ENCODE results near the gene INSC. TPM values are rescaled to one million over a fixed set of nuclear protein-coding genes. Genes with fewer than 3 reads are reported as not detected.

INSC gene
- total RNA-seq, 2 donors from 2014 or later, result 0.22 TPM; not detected in 1

DNA sequence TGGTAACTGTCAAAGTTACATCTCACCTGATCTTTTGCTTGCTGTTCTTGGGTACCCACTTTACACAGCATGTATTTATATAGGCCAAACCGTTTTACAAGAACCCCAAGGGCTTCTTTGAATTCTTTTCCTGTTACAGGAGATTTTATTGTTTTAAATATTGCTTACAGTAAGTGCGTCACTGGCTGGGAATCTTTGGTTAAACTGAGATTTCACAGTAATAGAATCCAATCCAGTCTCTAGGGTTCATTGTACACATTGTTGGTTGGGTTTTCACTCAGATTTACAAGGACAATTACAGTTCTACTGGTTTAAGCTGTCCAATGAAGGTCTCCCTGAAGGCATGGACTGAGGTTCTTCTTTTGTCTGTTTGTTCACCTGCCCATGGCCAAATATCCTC is 171.7 kb downstream of the INSC start:
- Mint-ChIP-seq H3K27ac (no peak overlapping the region), H3K4me1 (no peaks in the 10 kb centered on the region), H3K27me3 (peaks cover 22% of the 10 kb centered on the region), H3K4me3 (no peak overlapping the region), H3K36me3 (ENCODE audit: low read depth) (peaks cover 3% of the 10 kb centered on the region)
- no peaks in the 10 kb centered on the region for H3K9me3 ChIP-seq (ENCODE audit: control insufficient read depth, low read length, poor library complexity, severe bottlenecking)
- no peak for ATAC-seq
- no peak for DNase-seq

DNA sequence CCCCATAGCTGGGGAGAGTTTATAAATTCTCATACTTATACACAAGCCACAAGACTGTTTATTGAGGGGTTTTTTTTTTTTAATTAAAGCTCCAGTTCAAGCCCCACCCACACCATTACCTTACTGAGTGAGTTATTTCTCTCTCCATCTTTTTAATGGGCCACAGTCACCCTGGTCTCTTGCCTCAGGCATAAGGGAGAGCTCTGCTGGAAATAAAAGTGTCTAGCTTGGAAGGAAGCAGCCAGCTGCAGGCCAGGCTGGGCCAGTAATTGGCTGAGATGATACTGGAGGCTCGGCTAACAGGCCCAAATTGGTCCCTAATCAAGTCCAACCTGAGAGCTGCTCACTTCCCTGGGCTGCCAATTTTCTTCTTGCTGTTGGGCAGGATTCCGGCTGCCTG is 174.1 kb downstream of the INSC start:
- Mint-ChIP-seq H3K27me3 (peaks cover 22% of the 10 kb centered on the region), H3K4me1 (no peaks in the 10 kb centered on the region), H3K4me3 (no peak overlapping the region), H3K27ac (no peak overlapping the region), H3K36me3 (ENCODE audit: low read depth) (no peaks in the 10 kb centered on the region)
- no peak for DNase-seq
- H3K9me3 ChIP-seq (ENCODE audit: control insufficient read depth, low read length, poor library complexity, severe bottlenecking), result no peaks in the 10 kb centered on the region
- ATAC-seq, result no peak

DNA sequence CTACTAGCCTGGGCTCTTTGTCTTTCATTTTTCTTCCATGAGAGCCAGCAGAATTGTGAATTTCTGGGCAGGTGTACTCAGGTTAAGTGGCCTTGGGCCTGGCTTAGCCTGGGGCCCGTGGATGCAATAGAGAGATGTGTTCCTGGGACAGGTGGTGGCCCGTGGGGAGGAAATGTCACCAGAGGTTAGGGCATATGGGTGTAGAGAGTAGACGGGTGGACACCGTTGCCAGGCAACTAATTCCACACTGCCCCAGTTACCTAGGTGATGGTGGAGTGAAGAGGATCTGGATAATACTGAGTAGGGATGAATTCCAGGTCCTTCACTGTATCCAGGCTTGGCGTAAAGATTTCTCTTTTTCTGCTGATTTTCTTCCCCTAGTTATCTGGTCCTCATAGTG is 175.0 kb downstream of the INSC start:
- no peaks in the 10 kb centered on the region for H3K9me3 ChIP-seq (ENCODE audit: control insufficient read depth, low read length, poor library complexity, severe bottlenecking)
- ATAC-seq, result no peak
- no peak for DNase-seq
- H3K4me1 Mint-ChIP-seq, result no peaks in the 10 kb centered on the region
- no peak overlapping the region for H3K4me3 Mint-ChIP-seq
- no peaks in the 10 kb centered on the region for H3K36me3 Mint-ChIP-seq (ENCODE audit: low read depth)
- H3K27ac Mint-ChIP-seq, result no peak overlapping the region
- peaks cover 22% of the 10 kb centered on the region for H3K27me3 Mint-ChIP-seq

DNA sequence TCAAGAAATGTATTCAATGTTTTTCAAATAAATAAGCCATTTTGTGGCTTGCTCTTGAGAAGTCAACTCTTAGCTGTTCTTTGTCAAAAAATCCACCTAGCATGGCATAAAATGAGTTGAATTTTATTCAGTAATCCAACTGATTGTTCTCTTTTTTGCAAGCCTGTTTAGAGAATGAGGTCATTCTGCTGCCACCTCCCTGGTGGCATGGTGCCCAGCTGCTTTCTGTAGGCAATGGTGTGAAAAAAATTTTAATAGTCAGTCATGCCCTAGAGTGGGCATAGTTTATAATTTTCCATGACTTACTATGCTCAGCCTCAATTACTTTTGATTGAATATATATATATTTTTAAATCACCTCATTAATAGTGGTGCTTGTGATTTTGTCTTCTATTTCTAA is 177.2 kb downstream of the INSC start:
- ATAC-seq (no peak), DNase-seq (no peak)
- no peak overlapping the region for H3K4me3 Mint-ChIP-seq
- no peaks in the 10 kb centered on the region for H3K4me1 Mint-ChIP-seq
- no peak overlapping the region for H3K27ac Mint-ChIP-seq
- H3K27me3 Mint-ChIP-seq, result peaks cover 18% of the 10 kb centered on the region
- no peaks in the 10 kb centered on the region for H3K36me3 Mint-ChIP-seq (ENCODE audit: low read depth)
- H3K9me3 ChIP-seq (ENCODE audit: control insufficient read depth, low read length, poor library complexity, severe bottlenecking), result no peaks in the 10 kb centered on the region

DNA sequence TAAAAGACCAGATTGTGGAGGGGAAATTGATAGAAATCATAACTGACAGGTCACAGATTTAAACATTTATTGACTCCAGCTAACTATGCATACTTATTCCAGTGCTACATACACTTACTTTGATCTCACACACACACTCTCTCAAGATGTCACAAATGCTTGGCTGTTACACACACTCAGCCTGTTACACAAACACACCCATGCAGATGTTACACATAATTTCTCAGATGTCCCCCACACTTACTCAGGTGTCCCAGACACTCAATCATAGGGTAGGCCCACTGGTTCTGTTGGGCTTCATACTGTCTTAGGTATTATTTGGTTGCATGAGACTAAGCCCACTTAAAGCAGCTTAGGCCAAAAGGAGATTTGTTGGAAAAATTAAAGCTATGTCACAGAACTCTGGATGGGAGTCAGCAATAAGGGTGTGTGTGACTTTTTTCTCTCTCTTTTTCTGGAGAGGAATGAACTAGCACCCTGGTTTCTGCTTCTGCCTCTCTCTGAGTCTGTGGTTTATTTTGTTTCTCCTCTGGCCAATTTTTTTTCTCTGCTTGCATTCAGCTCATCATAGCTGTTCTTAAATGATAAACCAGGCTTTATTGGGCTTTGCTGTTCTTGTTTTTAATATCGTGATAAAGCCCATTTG is 179.4 kb downstream of the INSC start:
- no peaks in the 10 kb centered on the region for H3K9me3 ChIP-seq (ENCODE audit: control insufficient read depth, low read length, poor library complexity, severe bottlenecking)
- H3K4me3 Mint-ChIP-seq, result no peak overlapping the region
- ATAC-seq, result no peak
- H3K36me3 Mint-ChIP-seq (ENCODE audit: low read depth), result no peaks in the 10 kb centered on the region
- no peak overlapping the region for H3K27ac Mint-ChIP-seq
- no peaks in the 10 kb centered on the region for H3K4me1 Mint-ChIP-seq
- H3K27me3 Mint-ChIP-seq, result peaks cover 18% of the 10 kb centered on the region
- no peak for DNase-seq

DNA sequence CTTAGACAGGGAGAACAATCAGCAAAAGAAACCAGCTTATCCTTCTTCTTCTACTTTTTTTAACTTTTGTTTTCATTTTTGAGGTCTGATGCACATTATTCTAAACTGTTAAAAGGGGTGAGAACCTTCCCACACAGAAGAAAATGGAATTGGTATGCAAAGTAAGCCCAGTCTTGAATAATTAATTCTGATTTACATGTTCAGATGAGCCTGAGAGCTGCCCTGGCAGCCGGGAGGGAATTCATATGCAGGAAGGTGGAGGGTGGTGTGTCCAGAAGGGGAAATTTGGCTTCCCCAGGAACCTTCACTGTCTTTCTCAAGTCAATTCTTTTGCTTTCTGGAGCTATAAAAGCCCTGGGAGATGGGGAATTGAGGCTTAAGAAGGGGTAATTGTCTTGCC is 181.0 kb downstream of the INSC start:
- H3K27me3 Mint-ChIP-seq, result peaks cover 10% of the 10 kb centered on the region
- H3K4me1 Mint-ChIP-seq, result no peaks in the 10 kb centered on the region
- no peaks in the 10 kb centered on the region for H3K36me3 Mint-ChIP-seq (ENCODE audit: low read depth)
- H3K9me3 ChIP-seq (ENCODE audit: control insufficient read depth, low read length, poor library complexity, severe bottlenecking), result no peaks in the 10 kb centered on the region
- H3K4me3 Mint-ChIP-seq, result no peak overlapping the region
- no peak for DNase-seq
- no peak overlapping the region for H3K27ac Mint-ChIP-seq
- ATAC-seq, result no peak

Other genes starting within 250 kb of the INSC start
- 10 to 100 TPM; 12.2 to 14.6 TPM for gene CYP2R1, start 222.7 kb upstream of the INSC start, total RNA-seq
- gene CALCA, start 142.6 kb upstream of the INSC start, total RNA-seq, result not detected
- under 1 TPM; 0.39 to 0.62 TPM for gene CALCB, start 41.3 kb upstream of the INSC start, total RNA-seq